Measurements from ENCODE around the gene MTHFD2.

MTHFD2 gene

GRCh38 chr2:74253306-74253970, 55.0 kb downstream of the MTHFD2 start:
- no peak for TF ChIP-seq TAF1 (IDR thresholded peaks at IDR 0.05; ENCODE audit: borderline replicate concordance, insufficient read depth, low read length)
- TF ChIP-seq FOXP2 (optimal IDR thresholded peaks at IDR 0.05; ENCODE audit: borderline replicate concordance, extremely low read depth, extremely low read length, insufficient read depth), result no peak
- TF ChIP-seq, protein P1, sequence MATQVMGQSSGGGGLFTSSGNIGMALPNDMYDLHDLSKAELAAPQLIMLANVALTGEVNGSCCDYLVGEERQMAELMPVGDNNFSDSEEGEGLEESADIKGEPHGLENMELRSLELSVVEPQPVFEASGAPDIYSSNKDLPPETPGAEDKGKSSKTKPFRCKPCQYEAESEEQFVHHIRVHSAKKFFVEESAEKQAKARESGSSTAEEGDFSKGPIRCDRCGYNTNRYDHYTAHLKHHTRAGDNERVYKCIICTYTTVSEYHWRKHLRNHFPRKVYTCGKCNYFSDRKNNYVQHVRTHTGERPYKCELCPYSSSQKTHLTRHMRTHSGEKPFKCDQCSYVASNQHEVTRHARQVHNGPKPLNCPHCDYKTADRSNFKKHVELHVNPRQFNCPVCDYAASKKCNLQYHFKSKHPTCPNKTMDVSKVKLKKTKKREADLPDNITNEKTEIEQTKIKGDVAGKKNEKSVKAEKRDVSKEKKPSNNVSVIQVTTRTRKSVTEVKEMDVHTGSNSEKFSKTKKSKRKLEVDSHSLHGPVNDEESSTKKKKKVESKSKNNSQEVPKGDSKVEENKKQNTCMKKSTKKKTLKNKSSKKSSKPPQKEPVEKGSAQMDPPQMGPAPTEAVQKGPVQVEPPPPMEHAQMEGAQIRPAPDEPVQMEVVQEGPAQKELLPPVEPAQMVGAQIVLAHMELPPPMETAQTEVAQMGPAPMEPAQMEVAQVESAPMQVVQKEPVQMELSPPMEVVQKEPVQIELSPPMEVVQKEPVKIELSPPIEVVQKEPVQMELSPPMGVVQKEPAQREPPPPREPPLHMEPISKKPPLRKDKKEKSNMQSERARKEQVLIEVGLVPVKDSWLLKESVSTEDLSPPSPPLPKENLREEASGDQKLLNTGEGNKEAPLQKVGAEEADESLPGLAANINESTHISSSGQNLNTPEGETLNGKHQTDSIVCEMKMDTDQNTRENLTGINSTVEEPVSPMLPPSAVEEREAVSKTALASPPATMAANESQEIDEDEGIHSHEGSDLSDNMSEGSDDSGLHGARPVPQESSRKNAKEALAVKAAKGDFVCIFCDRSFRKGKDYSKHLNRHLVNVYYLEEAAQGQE (IDR thresholded peaks at IDR 0.05; ENCODE audit: insufficient read depth in 1 of 2, low read depth in 2 of 2, low read length in 2 of 2), result no peak
- no peak for TF ChIP-seq SIN3A (IDR thresholded peaks at IDR 0.05; ENCODE audit: borderline replicate concordance, insufficient read depth, low read length)
- no peak for TF ChIP-seq POLR2AphosphoS5 (IDR thresholded peaks at IDR 0.05; ENCODE audit: low read depth, low read length)

DNA sequence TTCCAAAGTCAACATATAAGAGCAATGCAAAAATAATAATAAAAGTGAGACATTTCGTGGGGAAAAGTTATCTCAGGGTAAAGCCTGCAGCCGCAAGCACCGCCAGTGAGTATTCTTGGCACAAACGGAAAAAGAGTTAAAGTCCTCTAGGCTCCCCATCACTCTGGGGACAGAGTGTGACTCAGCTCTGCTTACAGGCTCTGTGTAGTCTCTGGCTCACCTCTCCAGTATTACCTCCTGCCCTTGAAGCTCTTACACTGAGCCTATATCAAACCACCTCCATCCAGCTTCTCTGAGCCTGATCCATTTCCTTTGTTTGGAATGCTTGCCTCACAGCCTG, 55.5 kb downstream of the MTHFD2 start:
- TF ChIP-seq SIN3A (IDR thresholded peaks at IDR 0.05; ENCODE audit: borderline replicate concordance, insufficient read depth, low read length) (no peak), FOXP2 (optimal IDR thresholded peaks at IDR 0.05; ENCODE audit: borderline replicate concordance, extremely low read depth, extremely low read length, insufficient read depth) (no peak), POLR2AphosphoS5 (IDR thresholded peaks at IDR 0.05; ENCODE audit: low read depth, low read length) (no peak), TAF1 (IDR thresholded peaks at IDR 0.05; ENCODE audit: borderline replicate concordance, insufficient read depth, low read length) (no peak)
- TF ChIP-seq, protein P1 (IDR thresholded peaks at IDR 0.05; ENCODE audit: insufficient read depth in 1 of 2, low read depth in 2 of 2, low read length in 2 of 2), result no peak

- TF ChIP-seq, protein P1 (IDR thresholded peaks at IDR 0.05; ENCODE audit: insufficient read depth in 1 of 2, low read depth in 2 of 2, low read length in 2 of 2), result no peak
These were observed 57.3 kb downstream of the MTHFD2 start for GRCh38 chr2:74255660-74256213.

DNA sequence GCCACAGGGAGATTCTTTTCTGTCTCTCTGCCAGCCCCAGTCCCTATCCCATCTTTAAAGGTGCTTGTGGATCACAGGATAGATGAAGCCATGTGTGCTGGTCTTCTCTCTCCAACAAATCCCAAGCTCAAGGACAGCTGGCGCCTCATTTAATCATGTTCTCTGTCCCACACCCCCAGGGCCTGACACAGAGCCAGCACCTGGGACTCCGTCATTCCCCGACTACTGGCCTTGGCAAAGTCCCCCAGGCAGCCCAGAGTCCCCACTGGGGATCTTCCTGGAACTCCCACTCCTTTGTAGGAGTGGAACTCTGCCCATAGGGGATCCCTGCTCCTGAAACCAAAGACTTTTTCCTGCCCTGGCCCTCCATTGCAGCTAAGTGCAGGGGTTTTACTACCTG, 60.8 kb downstream of the MTHFD2 start:
- TF ChIP-seq, protein P1 (IDR thresholded peaks at IDR 0.05; ENCODE audit: insufficient read depth in 1 of 2, low read depth in 2 of 2, low read length in 2 of 2), result no peak
- TF ChIP-seq SIN3A (IDR thresholded peaks at IDR 0.05; ENCODE audit: borderline replicate concordance, insufficient read depth, low read length) (no peak), TAF1 (IDR thresholded peaks at IDR 0.05; ENCODE audit: borderline replicate concordance, insufficient read depth, low read length) (no peak), FOXP2 (optimal IDR thresholded peaks at IDR 0.05; ENCODE audit: borderline replicate concordance, extremely low read depth, extremely low read length, insufficient read depth) (no peak), POLR2AphosphoS5 (IDR thresholded peaks at IDR 0.05; ENCODE audit: low read depth, low read length) (no peak)

GRCh38 chr2:74259733-74260132, 61.3 kb downstream of the MTHFD2 start:
- TF ChIP-seq TAF1 (IDR thresholded peaks at IDR 0.05; ENCODE audit: borderline replicate concordance, insufficient read depth, low read length), result no peak
- TF ChIP-seq POLR2AphosphoS5 (IDR thresholded peaks at IDR 0.05; ENCODE audit: low read depth, low read length), result no peak
- no peak for TF ChIP-seq FOXP2 (optimal IDR thresholded peaks at IDR 0.05; ENCODE audit: borderline replicate concordance, extremely low read depth, extremely low read length, insufficient read depth)
- TF ChIP-seq SIN3A (IDR thresholded peaks at IDR 0.05; ENCODE audit: borderline replicate concordance, insufficient read depth, low read length), result no peak
- TF ChIP-seq, protein P1 (IDR thresholded peaks at IDR 0.05; ENCODE audit: insufficient read depth in 1 of 2, low read depth in 2 of 2, low read length in 2 of 2), result no peak
